ENCODE data around the gene AMH. TPM values are rescaled to one million over a fixed set of nuclear protein-coding genes. Genes with fewer than 3 reads are reported as not detected.

Gene AMH
- total and polyA plus RNA-seq, 2 experiments from 2014 or later = 1.9 to 6.8 TPM

DNA sequence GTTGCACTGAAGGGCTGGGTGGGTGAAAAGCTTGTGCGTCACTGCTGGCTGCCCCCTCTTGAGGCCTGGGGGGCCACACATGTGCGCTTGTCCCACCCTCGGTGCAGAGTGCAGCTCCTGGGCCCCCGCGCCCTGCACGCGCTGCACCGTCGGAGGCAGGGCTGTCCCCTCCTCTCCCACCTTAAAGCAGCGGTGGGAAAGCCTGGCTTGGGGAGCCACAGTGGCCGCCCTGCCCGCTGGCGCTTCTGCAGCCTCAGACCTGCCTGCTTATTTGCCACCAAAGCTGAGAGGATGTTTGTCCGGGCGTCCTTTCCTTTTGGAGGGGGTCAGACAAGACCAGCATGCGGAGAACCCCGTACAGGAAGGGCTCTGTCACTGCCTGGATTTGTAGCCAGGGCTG is 39.7 kb upstream of the AMH start:
- Mint-ChIP-seq H3K27ac (no peak overlapping the region), H3K4me1 (peaks cover 3% of the 10 kb centered on the region; the same call in 2 of the 3 replicates), H3K4me3 (no peak overlapping the region), H3K36me3 (ENCODE audit: low read depth) (peaks cover 31% of the 10 kb centered on the region), H3K9me3 (no peaks in the 10 kb centered on the region; the same call in 2 of the 3 replicates), H3K27me3 (ENCODE audit: insufficient read depth, low read depth, poor library complexity) (no peaks in the 10 kb centered on the region)
- ATAC-seq = no peak
- H3K4me1 ChIP-seq (ENCODE audit: insufficient read depth) = peaks cover 5% of the 10 kb centered on the region; the same call in 1 of the 2 replicates
- H3K4me2 ChIP-seq = no peak overlapping the region
- 0 out of 2 replicates have a peak, but pooled peaks cover under 1% of the 10 kb centered on the region for H3F3A ChIP-seq (replicated peaks; ENCODE audit: low read depth)
- TF ChIP-seq, protein P1, sequence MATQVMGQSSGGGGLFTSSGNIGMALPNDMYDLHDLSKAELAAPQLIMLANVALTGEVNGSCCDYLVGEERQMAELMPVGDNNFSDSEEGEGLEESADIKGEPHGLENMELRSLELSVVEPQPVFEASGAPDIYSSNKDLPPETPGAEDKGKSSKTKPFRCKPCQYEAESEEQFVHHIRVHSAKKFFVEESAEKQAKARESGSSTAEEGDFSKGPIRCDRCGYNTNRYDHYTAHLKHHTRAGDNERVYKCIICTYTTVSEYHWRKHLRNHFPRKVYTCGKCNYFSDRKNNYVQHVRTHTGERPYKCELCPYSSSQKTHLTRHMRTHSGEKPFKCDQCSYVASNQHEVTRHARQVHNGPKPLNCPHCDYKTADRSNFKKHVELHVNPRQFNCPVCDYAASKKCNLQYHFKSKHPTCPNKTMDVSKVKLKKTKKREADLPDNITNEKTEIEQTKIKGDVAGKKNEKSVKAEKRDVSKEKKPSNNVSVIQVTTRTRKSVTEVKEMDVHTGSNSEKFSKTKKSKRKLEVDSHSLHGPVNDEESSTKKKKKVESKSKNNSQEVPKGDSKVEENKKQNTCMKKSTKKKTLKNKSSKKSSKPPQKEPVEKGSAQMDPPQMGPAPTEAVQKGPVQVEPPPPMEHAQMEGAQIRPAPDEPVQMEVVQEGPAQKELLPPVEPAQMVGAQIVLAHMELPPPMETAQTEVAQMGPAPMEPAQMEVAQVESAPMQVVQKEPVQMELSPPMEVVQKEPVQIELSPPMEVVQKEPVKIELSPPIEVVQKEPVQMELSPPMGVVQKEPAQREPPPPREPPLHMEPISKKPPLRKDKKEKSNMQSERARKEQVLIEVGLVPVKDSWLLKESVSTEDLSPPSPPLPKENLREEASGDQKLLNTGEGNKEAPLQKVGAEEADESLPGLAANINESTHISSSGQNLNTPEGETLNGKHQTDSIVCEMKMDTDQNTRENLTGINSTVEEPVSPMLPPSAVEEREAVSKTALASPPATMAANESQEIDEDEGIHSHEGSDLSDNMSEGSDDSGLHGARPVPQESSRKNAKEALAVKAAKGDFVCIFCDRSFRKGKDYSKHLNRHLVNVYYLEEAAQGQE (IDR thresholded peaks at IDR 0.05; ENCODE audit: unreplicated experiment) = no peak
- TF ChIP-seq, protein P2, sequence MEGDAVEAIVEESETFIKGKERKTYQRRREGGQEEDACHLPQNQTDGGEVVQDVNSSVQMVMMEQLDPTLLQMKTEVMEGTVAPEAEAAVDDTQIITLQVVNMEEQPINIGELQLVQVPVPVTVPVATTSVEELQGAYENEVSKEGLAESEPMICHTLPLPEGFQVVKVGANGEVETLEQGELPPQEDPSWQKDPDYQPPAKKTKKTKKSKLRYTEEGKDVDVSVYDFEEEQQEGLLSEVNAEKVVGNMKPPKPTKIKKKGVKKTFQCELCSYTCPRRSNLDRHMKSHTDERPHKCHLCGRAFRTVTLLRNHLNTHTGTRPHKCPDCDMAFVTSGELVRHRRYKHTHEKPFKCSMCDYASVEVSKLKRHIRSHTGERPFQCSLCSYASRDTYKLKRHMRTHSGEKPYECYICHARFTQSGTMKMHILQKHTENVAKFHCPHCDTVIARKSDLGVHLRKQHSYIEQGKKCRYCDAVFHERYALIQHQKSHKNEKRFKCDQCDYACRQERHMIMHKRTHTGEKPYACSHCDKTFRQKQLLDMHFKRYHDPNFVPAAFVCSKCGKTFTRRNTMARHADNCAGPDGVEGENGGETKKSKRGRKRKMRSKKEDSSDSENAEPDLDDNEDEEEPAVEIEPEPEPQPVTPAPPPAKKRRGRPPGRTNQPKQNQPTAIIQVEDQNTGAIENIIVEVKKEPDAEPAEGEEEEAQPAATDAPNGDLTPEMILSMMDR (conservative IDR thresholded peaks at IDR 0.05; ENCODE audit: low read depth in 2 of 2) = no peak
- no peak for TF ChIP-seq EZH2phosphoT487 (IDR thresholded peaks at IDR 0.05; ENCODE audit: unreplicated experiment)
- TF ChIP-seq ZNF331 (CRISPR knock-in tag; IDR thresholded peaks at IDR 0.05; ENCODE audit: low read depth) = no peak
- TF ChIP-seq, protein P3, sequence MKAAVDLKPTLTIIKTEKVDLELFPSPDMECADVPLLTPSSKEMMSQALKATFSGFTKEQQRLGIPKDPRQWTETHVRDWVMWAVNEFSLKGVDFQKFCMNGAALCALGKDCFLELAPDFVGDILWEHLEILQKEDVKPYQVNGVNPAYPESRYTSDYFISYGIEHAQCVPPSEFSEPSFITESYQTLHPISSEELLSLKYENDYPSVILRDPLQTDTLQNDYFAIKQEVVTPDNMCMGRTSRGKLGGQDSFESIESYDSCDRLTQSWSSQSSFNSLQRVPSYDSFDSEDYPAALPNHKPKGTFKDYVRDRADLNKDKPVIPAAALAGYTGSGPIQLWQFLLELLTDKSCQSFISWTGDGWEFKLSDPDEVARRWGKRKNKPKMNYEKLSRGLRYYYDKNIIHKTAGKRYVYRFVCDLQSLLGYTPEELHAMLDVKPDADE (IDR thresholded peaks at IDR 0.05) = no peak
- no peak for TF ChIP-seq JUNB (IDR thresholded peaks at IDR 0.05; ENCODE audit: unreplicated experiment)
- TF ChIP-seq NANOG (IDR thresholded peaks at IDR 0.05; ENCODE audit: borderline replicate concordance) = no peak
- TF ChIP-seq CREB1 (CRISPR knock-in tag; IDR thresholded peaks at IDR 0.05; ENCODE audit: low read depth) = no peak
- no peak for TF ChIP-seq EZH2 (IDR thresholded peaks at IDR 0.05; ENCODE audit: low read depth, unreplicated experiment)
- H3K9me2 ChIP-seq (ENCODE audit: insufficient read depth) = no peaks in the 10 kb centered on the region
- no peak overlapping the region for H3K27ac ChIP-seq (ENCODE audit: low read depth)
- H3K36me3 ChIP-seq (ENCODE audit: insufficient read depth) = peaks cover 6% of the 10 kb centered on the region; the same call in 1 of the 2 replicates
- H2AFZ ChIP-seq = no peak overlapping the region
- 0 out of 2 replicates have a peak, but pooled peaks cover 10% of the 10 kb centered on the region for H4K20me1 ChIP-seq (replicated peaks; ENCODE audit: insufficient read depth)
- H3K27me3 ChIP-seq (ENCODE audit: insufficient read depth) = no peaks in the 10 kb centered on the region
- DNase-seq (ENCODE audit: low spot score) = no peak
- H3K79me2 ChIP-seq (replicated peaks; ENCODE audit: insufficient read depth) = 0 out of 2 replicates have a peak, but pooled peaks cover 4% of the 10 kb centered on the region
- H3K4me3 ChIP-seq = no peak overlapping the region

Measured in GM23338 (cell line).